Mesangial cell (primary cell): ENCODE results near the gene WIZ. TPM values are rescaled to one million over a fixed set of nuclear protein-coding genes. Genes with fewer than 3 reads are reported as not detected.

ENCODE experiments used
- total RNA-seq: library from RNA; depleted of rRNA; stranded (reverse); fragments of >200 nt; gene quantifications from 2 replicates; pipeline ENCODE4 v1.2.3, GENCODE V29; 2015

The WIZ gene, protein sequence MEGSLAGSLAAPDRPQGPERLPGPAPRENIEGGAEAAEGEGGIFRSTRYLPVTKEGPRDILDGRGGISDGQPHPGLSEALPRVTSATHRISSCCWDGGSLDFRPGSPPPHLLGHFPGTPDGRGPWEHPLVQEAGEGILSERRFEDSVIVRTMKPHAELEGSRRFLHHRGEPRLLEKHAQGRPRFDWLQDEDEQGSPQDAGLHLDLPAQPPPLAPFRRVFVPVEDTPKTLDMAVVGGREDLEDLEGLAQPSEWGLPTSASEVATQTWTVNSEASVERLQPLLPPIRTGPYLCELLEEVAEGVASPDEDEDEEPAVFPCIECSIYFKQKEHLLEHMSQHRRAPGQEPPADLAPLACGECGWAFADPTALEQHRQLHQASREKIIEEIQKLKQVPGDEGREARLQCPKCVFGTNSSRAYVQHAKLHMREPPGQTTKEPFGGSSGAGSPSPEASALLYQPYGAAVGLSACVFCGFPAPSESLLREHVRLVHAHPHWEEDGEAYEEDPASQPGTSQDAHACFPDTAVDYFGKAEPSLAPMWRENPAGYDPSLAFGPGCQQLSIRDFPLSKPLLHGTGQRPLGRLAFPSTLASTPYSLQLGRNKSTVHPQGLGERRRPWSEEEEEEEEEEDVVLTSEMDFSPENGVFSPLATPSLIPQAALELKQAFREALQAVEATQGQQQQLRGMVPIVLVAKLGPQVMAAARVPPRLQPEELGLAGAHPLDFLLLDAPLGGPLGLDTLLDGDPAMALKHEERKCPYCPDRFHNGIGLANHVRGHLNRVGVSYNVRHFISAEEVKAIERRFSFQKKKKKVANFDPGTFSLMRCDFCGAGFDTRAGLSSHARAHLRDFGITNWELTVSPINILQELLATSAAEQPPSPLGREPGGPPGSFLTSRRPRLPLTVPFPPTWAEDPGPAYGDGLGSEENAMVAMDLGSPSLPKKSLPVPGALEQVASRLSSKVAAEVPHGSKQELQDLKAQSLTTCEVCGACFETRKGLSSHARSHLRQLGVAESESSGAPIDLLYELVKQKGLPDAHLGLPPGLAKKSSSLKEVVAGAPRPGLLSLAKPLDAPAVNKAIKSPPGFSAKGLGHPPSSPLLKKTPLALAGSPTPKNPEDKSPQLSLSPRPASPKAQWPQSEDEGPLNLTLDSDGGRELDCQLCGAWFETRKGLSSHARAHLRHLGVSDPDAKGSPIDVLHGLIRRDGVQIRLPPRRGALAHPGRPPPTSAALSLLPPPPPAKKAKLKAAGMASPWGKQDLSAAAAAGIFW (N-terminal part only)
- total RNA-seq = 52.9 and 53.0 TPM in 2 replicates

GRCh38 chr19:15449620-15450527 lies at the start of gene WIZ:
WIZ (minus strand) TSS chr19:15449956; CDS start chr19:15448307, 1,649 bp downstream.

GRCh38 chr19:15479391-15480345 lies 29.9 kb upstream of the WIZ start, which contains the start of gene PGLYRP2:
PGLYRP2 (minus strand) TSS chr19:15479501; CDS start chr19:15479371, 130 bp downstream.

GRCh38 chr19:15464394-15465385 lies 14.9 kb upstream of the WIZ start, which contains the start of gene RASAL3:
RASAL3 (minus strand) TSS chr19:15464544; CDS start chr19:15464358, 186 bp downstream.

DNA sequence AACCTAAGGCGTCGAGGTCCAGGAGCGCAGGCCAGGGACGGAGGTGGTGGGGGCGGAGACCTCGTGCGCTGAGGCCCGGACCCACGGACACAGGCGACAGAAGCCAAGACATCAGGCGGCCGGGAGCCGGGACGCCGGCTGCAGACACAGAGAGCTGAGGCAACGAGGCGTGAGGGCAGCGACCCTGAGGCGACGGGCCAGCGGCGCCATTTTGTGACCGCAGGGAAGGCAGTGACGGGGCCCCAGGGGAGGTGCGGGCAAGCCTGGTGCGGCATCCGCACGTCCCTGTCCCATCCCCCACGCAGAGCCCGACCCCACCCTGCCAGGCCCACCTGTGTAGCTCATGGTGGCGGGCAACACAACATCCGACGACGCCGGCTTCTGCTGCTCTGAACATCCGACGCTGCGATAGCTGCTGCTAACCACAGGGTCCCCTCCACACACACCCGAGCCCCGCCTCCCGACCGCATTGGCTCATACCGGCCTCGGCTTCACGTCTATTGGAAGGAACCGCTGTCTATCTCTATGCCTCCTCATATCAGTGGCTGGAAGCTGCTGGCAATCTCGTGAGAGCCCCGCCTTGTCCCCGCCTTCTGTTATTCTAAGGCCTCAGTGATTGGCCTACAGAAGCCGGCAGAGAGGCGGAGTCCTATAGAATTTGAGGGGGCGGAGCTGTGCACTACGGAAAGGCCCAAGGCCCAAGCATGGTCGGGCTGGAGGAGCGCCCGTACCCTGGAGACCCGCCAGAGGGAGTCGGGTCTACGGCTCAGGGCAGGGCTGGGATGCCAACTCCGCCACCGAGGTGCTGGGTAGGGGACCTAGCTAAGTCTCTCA lies 31.0 kb downstream of the WIZ start, which contains the start of gene AKAP8L:
TSS of gene AKAP8L (minus strand) at position 410 of the 834 bp plus-strand sequence. CDS start at position 345, 65 bp downstream.

DNA sequence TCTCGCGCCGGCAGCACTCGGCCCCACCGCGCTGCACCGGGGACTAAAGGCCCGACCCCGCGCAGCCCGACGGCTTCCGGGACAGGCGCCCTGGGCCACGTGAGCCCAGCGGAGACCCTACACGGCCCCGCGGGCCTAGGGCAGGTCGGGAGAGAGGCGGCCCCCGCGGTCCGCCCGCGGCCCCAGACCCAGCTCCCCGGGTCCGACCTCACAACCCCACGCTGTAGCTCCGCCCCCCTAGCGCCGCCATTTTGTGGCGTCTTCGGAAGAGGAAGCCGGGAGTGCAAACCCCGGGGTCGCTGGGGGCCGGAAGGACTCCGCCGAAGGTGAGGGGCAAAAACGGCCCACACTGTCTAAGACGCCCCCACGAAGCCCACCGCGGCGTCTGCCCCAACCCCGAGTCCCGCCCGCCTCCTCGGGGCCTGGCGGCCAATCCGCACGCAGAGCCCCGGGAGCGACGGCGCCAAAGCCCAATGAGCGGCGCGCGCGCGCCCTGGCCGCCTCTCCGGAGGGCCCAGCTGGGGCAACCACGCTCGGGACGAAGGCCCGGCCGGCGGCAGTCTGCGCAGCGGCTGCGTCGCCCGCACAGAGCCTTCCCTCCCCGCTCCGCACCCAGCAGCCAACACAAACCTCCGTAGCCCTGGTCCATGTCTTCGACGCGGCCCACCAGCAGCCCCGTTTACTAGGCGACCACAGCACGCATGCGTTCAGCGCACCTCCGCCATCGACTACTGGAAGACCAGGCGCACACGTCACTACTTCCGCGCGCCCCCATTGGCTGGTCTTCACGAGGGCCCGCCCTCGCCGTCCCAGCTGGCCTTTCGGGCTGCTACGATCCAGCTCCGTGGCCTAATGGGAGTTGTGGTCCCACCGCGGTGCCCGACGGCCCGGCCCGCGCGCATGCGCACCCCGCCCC lies 70.4 kb downstream of the WIZ start, which contains the start of gene AKAP8:
TSS of gene AKAP8 (minus strand) at position 705 of the 916 bp plus-strand sequence. CDS start at position 649, 56 bp downstream.

Other genes starting within 250 kb of the WIZ start
- gene NOTCH3, start 249.0 kb downstream of the WIZ start, total RNA-seq = 10.9 and 14.7 TPM in 2 replicates
- 0.38 TPM in 1 of 2 replicates, not detected in the other for gene EPHX3, start 217.5 kb downstream of the WIZ start, total RNA-seq
- 24.9 and 33.2 TPM in 2 replicates for gene BRD4, start 117.4 kb downstream of the WIZ start, total RNA-seq
- 16.9 and 19.4 TPM in 2 replicates for gene AKAP8, start 70.2 kb downstream of the WIZ start, total RNA-seq
- 49.7 and 75.8 TPM in 2 replicates for gene AKAP8L, start 31.0 kb downstream of the WIZ start, total RNA-seq
- 0.25 TPM in 1 of 2 replicates, not detected in the other for gene RASAL3, start 14.6 kb upstream of the WIZ start, total RNA-seq
- not detected in 2 replicates for gene PGLYRP2, start 29.5 kb upstream of the WIZ start, total RNA-seq
- not detected in 2 replicates for gene CYP4F22, start 58.6 kb upstream of the WIZ start, total RNA-seq
- not detected in 2 replicates for gene CYP4F8, start 165.3 kb upstream of the WIZ start, total RNA-seq
- not detected in 2 replicates for gene CYP4F3, start 190.9 kb upstream of the WIZ start, total RNA-seq
- gene CYP4F12, start 223.1 kb upstream of the WIZ start, total RNA-seq = not detected in 2 replicates